Activated naive CD4-positive, alpha-beta T cell treated with anti-CD3 and anti-CD28 coated beads, Interleukin-2, amount 50 U/mL, for 16 hours (primary cell): Measurements from ENCODE around the gene CCP110.

Source experiments
- DNase-seq: peaks from one replicate; pipeline ENCODE4 v3.0.0-alpha.2; 2020

The CCP110 gene

DNA sequence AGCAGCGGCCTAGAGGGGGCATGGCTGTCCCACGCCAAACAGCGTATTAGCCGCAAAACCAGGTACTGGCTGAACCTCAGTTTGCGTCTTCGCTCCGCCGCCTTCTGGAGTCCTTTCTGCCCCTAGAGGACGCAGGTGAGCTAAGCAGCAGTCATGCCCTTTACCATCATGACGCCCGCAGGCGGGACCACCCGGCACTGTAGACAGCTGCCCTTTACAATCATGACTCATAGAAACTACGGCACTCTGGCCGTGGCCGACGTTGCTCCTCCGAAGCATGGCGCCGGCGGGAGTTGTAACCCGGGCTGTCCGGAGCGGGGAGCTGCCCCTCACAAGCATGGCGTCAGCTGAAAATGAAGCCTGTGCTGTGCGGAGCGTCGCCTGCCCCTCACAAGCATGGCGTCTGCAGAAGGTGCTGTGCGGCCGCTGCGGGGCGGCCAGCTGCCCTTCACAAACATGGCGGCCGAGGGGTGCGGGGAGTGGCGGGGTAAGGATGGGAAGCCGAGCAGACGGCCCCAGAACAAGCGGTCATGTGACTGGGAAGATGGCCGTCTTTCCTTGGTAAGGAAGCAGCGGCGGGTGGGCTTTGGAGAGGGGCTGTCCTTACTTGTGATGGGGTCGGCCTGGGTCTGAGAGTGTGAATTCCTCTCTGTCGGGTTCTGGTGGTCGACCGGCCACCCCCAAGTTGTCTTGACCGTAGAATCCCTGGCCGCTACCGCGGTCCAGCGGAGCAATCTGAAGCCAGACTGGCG lies 31.6 kb downstream of the CCP110 start, which contains the start of gene VPS35L:
Gene VPS35L, plus strand, starts transcription at position 518 of the 752 bp plus-strand sequence. Its CDS starts 27 bp downstream, at position 545.
- DNase-seq, result peak; percentile 96

DNA sequence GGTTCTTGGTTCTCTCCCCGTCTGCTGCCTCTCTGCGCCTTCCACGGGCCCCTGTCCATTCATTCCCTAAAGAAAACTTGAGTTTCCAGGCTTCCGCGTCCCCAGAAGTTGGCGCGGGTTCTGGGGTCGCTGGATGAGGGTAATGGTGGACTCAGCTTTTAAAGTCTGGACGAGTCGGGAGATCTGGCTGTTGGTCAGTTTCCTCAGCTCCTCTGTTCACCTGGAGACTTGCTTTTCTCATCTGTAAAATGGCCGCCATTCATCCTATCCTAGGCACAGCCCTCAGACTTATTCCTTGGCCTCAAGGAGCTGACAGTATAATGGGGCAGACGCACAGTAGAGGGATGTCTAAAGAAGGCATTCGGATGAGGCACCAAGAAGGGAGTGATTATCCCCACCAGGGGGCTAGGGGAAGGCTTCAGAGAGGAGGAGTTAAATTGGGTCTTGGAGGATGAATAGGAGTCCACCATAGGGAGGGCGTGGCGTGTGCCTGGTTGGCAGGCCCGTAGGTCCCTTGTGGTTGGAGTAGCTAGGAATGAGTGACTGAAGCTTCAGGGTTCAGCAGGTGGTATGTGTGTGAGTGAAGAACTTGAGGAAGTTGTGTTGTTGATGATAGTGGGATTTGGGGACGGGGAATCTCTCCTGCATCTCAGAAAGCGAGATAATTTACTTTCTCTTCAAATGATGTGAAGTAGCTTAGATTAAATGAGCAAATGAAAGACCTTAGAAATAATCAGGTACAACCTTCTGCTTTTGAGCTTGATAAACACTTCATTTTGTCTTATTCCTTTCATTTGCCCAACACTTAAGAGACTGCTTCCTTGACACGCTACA lies 32.4 kb downstream of the CCP110 start:
- peak; percentile 17 for DNase-seq

DNA sequence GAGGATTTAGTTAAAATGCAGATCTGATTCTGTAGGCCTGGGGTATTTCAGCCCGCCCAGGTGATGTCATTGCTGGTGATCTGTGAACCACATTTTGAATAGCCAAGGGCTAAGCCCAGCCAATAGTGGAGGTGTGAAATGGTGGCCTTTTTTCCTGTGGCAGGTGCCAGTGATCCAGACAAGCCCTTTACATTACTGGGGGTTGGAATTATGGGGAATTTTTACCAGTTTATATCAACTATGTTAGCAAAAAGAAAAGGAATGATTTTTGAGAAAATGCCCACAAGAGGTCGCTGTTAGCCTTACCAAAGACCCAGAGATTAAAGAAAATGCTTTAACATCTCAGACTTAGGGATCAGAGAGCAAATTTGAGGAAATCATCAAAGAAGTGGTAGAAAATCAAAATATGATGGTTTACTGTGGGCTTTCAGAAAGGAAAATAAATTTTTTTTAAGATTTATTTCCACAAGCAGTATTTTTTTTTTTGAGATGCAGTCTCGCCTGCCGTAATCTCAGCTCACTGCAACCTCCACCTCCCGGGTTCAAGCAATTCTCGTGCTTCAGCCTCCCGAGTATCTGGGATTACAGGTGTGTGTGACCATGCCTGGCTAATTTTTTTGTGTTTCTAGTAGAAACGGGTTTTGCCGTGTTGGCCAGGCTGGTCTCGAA lies 35.6 kb downstream of the CCP110 start:
- no peak for DNase-seq

DNA sequence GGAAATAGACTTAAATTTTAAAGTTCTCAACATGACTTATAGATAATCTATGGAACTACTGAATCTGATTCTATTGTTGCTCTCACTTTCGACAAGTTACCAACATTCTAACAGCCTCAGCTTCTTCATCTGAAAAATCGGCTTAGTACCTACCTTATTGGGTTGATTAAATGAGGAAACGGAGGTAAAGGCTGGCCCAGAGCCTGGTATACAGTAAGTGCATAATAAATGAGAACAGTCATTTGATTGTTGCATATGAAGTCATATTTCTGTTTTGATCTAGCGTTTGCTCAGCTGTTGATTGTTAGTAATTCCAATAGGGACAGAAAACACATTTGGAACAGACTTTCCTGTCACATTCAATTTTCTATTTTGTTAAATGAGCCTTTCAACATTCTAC lies 36.3 kb downstream of the CCP110 start:
- no peak for DNase-seq

DNA sequence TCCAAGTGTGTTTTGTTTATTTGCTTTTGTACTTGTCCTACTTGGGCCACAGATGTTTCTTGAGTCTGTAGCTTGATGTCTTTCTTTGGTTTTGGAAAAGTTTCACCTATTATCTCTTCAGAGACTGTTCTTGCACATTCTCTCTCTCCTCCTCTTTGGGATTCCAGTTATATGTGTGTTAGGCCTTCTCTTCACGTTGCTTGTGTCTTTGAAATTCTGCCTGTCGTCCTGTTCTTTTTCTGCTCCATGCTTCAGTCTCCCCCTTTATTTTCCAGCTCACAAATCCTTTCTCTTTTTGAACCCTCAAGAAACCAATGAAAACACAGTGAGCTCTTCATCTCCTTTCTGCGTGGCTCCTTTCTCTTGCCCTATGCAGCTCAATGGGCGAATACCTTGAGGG lies 39.6 kb downstream of the CCP110 start:
- DNase-seq, result no peak

DNA sequence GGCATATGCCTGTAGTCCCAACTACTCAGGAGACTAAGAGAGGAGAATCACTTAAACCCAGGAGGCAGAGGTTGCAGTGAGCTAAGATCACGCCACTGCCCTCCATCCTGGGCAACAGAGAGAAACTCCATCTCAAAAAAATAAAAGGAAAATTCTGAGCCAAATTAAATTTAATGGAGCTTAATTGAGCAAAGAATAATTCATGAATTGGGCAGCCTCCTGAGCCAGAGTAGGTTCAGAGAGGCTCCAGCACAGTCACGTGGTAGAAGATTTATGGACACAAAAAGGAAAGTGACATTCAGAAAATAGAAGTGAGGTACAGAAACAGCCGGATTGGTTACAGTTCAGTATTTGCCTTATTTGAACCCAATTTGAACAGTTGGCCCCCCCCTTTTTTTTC lies 42.6 kb downstream of the CCP110 start:
- no peak for DNase-seq

DNA sequence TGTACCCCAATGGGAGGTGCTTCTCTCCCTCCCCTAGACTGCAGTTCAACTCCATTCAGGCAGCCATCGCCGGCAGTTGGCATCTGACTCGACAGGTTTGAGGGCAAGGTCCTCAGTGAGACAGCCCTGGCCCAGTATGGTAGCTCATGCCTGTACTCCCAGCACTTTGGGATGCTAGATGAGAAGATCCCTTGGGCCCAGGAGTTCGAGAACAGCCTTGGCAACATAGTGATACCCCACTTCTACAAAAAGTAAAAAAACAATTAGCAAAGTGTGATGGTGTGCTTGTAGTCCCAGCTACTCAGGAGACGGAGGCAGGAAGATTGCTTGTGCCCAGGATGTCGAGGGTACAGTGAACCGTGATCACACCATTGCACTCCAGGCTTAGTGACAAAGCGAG lies 43.8 kb downstream of the CCP110 start:
- no peak for DNase-seq

DNA sequence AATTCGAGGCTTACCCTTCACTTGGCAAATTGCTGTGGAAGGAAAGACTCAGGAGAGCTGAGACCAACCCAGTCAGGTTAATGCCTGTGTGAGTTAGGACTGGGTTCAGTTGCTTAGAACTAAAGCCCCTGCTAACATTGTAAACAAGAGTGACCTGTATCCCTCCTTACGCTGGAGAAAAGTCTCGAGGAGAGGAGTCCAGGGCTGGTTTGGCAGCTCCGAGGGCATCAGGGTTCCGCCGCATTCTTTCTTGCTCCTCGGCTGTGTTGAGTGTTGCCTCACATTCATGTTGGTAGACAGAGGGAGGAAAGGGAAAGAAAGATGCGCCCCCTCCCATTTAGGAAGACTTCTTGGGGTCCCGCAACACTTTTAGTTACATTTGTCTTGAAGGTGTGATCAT lies 50.3 kb downstream of the CCP110 start:
- DNase-seq, result no peak

DNA sequence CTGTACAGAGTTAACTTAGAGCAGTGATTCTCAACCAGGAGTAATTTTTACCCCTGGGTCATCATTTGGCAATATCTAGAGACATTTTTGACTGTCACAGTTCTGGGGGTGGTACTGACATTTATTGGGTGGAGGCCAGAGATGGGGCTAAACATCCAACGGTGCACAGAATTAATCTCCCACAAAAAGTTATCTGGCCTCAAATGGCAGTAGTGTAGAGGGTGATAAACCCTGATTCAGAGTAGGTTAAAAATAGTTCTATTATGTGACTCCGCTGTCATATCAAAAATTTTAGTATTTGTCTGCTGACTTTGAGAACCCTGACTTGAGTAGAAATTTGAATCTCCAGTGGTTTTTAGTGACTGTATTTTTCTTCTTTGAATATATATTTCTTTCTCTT lies 50.9 kb downstream of the CCP110 start:
- DNase-seq, result no peak

DNA sequence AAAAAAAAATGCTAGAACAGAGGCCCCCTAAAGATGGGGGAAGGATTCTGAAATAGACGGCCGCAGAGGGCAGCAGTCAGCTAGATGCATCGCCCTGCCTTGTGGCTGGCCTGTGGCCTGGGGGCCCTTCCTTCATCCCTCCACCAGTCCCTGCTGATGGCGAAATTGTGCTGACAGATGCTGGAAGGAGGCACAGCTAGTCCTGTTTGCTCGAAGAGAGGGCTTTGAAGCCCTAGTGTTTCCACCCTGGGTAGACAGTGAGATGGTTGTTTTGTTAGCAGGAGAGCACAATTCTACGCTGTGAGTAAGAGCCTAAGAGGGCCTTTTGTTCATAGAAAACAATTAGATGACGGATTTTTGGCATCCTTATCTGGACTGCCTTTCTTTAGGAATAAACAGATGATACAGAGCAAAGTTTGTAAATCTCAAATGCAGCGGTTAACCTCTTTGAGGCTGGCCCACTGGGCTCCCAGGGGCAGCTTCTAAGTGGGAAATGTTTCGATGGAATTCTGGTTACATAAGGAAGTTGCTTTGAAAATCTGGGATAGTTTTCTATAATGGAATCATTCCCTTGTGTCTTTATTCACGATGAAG lies 54.7 kb downstream of the CCP110 start:
- DNase-seq, result no peak

DNA sequence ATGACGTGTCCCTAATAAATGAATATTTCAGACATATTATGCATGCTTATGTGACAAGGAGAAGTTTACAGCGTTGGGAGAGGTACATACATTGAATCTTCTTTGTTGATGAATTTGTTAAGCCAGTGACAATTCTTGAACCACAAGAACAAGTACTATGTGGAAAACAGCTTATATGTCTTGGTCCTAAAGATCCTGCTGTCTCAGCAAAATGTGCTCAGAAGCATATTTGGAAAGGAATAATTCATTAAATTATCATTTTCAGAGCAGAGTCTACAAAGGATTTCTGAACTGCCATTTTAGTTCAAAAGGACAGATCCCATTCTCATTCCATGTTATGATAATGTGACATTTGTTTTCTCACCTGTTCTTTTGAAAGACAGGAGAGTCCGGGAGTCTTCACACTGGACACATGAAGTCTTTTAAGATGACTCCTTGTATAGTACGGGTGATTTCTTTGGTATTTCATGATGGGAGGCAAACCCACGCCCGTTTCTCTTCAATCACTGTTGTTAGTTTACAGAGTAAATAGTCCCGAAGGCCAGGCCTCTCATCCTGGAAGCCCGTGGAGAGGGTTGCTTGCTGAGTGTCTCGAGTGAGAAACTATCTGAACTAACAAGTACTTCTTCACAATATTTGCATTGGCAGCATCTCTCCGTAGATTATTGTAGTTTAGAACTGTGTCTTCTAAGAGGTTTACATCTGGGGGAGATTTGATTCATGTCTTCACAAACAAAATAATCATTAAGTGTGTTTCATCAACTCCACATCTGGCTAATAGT lies 58.5 kb downstream of the CCP110 start:
- no peak for DNase-seq

DNA sequence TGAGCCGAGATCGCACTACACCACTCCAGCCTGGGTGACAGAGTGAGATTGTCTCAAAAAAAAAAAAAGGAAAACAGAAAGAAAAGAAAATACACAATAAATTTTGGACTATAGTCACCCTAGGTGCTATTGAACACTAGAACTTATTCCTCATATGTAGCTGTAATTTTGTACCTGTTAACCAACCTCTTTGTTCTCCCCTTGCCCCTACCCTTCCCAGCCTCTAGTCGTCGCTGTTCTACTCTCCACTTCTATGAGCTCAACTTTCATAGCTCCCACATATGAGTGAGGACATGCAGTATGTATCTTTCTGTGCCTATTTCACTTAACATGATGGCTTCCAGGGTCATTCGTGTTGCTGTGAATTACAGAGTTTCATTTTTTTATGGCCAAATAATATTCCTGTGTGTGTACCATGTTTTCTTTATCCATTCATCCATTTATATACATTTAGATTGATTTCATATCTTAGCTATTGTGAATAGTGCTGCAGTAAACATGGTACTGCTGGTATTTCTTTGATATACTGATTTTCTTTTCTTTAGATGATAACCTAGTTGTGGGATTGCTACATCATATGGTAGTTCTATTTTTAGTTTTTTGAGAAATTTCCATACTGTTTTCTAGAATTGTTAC lies 60.0 kb downstream of the CCP110 start:
- no peak for DNase-seq

DNA sequence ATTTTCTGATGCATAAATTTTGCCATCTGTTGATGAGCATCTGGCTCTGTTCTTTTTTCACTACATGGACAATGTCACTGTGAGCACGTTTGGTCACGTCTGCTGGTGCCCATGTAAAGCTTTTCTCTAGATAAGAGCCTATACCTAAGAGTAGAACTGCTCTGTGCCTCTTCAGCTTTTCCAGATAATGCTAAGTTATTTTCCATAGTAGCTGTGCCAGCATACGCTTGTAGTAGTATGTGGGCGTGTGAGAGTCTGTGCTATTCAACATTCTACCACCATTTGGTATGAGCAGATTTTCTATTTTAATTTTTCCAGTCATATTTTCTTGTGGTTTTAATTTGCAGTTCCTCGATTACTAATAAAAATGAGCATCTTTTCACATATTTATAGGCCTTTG lies 64.9 kb downstream of the CCP110 start:
- no peak for DNase-seq

DNA sequence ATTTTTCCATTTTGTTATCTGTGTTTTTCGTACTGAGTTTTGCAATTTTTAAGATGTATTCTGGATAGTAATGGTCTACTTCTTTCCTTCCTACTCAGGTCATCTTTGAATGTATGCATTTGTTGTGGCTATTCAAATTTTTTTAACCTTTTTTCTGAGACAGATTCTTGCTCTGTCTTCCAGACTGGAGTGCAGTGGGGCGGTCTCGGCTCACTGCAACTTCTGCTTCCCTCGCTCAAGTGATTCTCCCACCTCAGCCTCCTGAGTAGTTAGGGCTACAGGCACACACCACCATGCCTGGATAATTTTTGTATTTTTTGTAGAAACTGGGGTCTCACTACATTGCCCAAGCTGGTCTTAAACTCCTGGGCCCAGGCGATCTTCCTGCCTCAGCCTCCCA lies 65.4 kb downstream of the CCP110 start:
- no peak for DNase-seq

DNA sequence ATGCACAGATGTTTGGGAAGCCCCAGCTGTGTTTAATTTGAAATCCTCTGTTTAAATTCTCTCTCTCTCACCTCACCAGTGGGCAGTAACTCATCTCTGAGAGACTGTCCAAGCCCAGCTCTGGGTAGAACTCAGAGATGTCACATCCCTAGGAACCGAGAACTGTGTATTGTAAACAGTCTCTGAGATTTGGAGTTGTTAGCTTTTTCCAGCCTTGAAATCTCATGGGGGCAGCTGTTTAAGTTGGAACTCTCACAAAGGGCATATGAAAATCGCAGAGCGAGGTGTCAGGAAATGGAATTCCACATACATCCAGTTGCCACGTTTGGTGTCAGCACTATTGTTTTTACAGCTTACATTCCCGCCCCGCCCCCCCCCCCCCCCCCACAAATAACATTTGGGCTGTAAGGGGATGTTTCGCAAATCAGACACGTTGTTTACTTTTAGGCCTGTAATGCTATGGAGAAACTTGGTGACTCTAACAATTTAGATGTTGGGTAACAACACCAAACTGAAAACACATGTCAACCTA lies 66.1 kb downstream of the CCP110 start:
- DNase-seq, result no peak

DNA sequence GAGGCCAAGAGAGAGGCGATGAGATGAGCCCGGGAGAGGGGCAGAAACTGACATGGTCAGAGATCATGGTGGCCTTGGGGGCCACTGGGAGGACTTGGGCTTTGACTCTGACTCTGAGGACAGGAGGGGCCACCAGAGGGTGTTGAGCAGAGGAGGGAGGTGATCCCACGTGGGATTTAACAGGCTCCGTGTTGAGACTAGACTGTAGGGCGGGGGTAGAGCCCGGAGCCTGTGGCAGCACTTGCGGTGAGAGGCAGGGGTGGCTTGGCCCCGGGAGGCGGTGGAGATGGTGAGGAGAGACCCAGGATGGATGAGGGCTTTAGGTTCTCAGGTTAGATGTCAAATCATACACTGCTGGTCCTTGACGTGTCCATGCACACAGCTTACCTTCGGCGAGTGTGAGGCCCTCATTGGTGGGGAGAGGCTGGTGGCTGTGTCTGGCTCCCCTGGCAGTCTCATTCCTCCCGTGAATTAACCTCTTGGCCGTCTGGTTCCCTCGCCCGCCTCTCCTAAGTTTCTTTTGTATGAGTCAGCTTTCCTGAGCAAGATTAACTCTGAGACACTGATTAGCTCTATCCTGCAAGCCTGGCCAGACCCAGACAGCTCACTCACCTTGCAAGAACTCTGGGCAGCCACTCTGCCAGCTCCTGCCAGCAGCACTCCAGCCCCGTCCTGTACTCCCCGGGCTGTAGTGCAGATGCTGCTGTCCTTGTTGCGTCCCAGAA lies 71.5 kb downstream of the CCP110 start:
- no peak for DNase-seq

DNA sequence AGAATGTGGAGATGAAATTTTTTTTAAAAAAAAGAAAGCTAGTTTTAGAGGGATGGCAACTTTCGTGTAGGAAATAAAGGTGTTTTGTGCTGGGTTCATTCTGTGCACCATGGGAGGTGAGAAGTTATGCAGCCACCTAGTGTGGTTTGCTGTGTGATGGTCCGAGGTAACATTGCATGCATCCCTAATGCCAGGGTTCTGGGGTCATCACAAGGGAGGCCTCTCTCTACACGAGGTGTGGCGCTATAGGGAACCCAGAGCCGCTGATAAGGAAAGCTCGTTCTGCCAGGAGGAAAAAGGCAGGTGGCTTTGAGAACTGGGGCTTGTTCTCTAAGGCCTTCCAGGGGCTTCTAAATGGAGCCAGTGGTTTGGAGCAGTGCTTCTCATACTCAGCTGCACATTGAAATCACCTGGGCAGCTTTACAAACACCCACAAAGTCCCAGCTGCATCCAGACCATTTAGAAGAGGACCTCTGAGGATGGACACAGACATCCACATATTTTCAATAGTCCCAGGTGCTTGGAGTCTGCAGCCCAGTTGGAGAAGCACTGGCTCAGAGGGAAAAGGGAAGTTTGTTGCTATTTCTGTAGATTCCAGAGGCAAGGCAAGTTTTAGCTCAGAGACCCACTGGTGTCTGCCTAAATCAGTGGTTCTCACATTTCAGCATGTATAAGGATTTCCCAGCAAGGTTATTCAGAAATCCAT lies 75.2 kb downstream of the CCP110 start:
- DNase-seq, result no peak

DNA sequence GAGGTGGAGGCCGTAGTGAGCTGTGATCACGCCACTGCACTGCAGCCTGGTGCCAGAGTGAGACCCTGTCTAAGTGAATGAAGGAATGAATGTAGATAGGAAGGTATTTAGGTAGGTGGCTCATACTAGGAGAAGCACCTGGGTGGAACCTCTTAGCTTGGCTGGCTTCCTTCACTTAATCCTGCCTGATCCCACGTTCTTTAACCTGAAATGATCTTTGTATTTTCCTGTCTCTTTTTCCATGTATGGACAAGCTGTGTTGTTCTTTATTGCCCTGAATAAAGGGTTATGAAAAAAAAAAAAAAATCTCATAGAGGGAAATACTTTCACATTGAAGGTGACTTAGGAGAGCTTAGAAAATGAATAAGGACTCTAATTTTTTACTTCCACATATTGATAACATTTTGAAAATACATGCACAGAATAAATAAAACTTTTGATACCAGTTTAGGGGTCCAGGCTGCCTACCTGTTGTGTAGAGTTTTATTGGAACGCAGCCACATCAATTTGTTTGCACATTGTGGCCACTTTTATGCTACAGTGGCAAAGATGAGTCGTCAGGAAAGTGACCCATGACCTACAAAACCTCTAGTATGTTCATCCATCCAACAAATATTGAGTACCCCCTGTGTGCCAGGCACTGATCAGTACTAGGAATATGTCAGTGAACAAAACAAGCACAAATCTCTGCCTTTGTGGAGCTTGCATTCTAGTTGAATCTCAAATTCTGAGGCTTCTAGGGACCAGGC lies 76.4 kb downstream of the CCP110 start:
- no peak for DNase-seq
